ENCODE results near the gene PNMA6F. TPM values are rescaled to one million over a fixed set of nuclear protein-coding genes. Genes with fewer than 3 reads are reported as not detected.

PNMA6F gene
- total RNA-seq, 1 donor from 2014 or later = not detected

GRCh38 chrX:153365670-153366069 lies 44.1 kb upstream of the PNMA6F start:
- Mint-ChIP-seq H3K36me3 (ENCODE audit: low read depth) (no peaks in the 10 kb centered on the region), H3K4me3 (ENCODE audit: unreplicated experiment) (no peak overlapping the region), H3K27ac (ENCODE audit: unreplicated experiment) (no peak overlapping the region), H3K9me3 (ENCODE audit: low read depth) (peaks cover 8% of the 10 kb centered on the region), H3K4me1 (ENCODE audit: low read depth) (peaks cover 2% of the 10 kb centered on the region), H3K27me3 (ENCODE audit: low read depth) (peaks cover 9% of the 10 kb centered on the region)
- TF ChIP-seq CTCF (IDR thresholded peaks at IDR 0.05) = no peak
- no peak for DNase-seq (ENCODE audit: low spot score)

- Mint-ChIP-seq H3K9me3 (ENCODE audit: low read depth) (peaks cover 19% of the 10 kb centered on the region), H3K27ac (ENCODE audit: unreplicated experiment) (no peak overlapping the region), H3K36me3 (ENCODE audit: low read depth) (no peaks in the 10 kb centered on the region), H3K4me3 (ENCODE audit: unreplicated experiment) (no peak overlapping the region), H3K27me3 (ENCODE audit: low read depth) (peaks cover 6% of the 10 kb centered on the region), H3K4me1 (ENCODE audit: low read depth) (peaks cover 2% of the 10 kb centered on the region)
- DNase-seq (ENCODE audit: low spot score) = no peak
- no peak for TF ChIP-seq CTCF (IDR thresholded peaks at IDR 0.05)
Measured at GRCh38 chrX:153361781-153362397, 40.3 kb upstream of the PNMA6F start.

GRCh38 chrX:153357877-153358276 lies 36.3 kb upstream of the PNMA6F start:
- Mint-ChIP-seq H3K4me3 (ENCODE audit: unreplicated experiment) (no peak overlapping the region), H3K9me3 (ENCODE audit: low read depth) (peaks cover 23% of the 10 kb centered on the region), H3K27me3 (ENCODE audit: low read depth) (no peaks in the 10 kb centered on the region), H3K36me3 (ENCODE audit: low read depth) (no peaks in the 10 kb centered on the region), H3K4me1 (ENCODE audit: low read depth) (peaks cover 2% of the 10 kb centered on the region), H3K27ac (ENCODE audit: unreplicated experiment) (no peak overlapping the region)
- TF ChIP-seq CTCF (IDR thresholded peaks at IDR 0.05) = no peak
- DNase-seq (ENCODE audit: low spot score) = no peak

GRCh38 chrX:153353416-153353815 lies 31.8 kb upstream of the PNMA6F start:
- Mint-ChIP-seq H3K27ac (ENCODE audit: unreplicated experiment) (no peak overlapping the region), H3K4me3 (ENCODE audit: unreplicated experiment) (no peak overlapping the region), H3K27me3 (ENCODE audit: low read depth) (no peaks in the 10 kb centered on the region), H3K4me1 (ENCODE audit: low read depth) (no peaks in the 10 kb centered on the region), H3K36me3 (ENCODE audit: low read depth) (peaks cover 4% of the 10 kb centered on the region), H3K9me3 (ENCODE audit: low read depth) (peaks cover 18% of the 10 kb centered on the region)
- DNase-seq (ENCODE audit: low spot score) = no peak
- TF ChIP-seq CTCF (IDR thresholded peaks at IDR 0.05) = no peak

GRCh38 chrX:153352858-153353257 lies 31.3 kb upstream of the PNMA6F start:
- H3K36me3 Mint-ChIP-seq (ENCODE audit: low read depth) = peaks cover 4% of the 10 kb centered on the region
- no peaks in the 10 kb centered on the region for H3K27me3 Mint-ChIP-seq (ENCODE audit: low read depth)
- TF ChIP-seq CTCF (IDR thresholded peaks at IDR 0.05) = no peak
- no peak overlapping the region for H3K4me3 Mint-ChIP-seq (ENCODE audit: unreplicated experiment)
- H3K4me1 Mint-ChIP-seq (ENCODE audit: low read depth) = no peaks in the 10 kb centered on the region
- H3K9me3 Mint-ChIP-seq (ENCODE audit: low read depth) = peaks cover 18% of the 10 kb centered on the region
- no peak overlapping the region for H3K27ac Mint-ChIP-seq (ENCODE audit: unreplicated experiment)
- no peak for DNase-seq (ENCODE audit: low spot score)
